A673 (cell line): ENCODE results near the gene DGKD. TPM values are rescaled to one million over a fixed set of nuclear protein-coding genes. Genes with fewer than 3 reads are reported as not detected.

ENCODE experiments used
- BruUV-seq: library from RNA; stranded (reverse); fragments of 400-500 nt; replicated peaks from 2 replicates; lab custom pipeline; 2021; lab: Mats Ljungman, UMichigan
- CTCF ChIA-PET: fragments of 300-600 bp; sonication (Branson Sonifier 250); formaldehyde crosslinking; loops from one replicate; lab custom pipeline; 2022; ENCODE audit warnings: antibody characterized with exemption; lab: Charles Lee
- POLR2A ChIA-PET: fragments of 300-600 bp; sonication (Branson Sonifier 250); formaldehyde crosslinking; loops from one replicate; lab custom pipeline; 2022; ENCODE audit warnings: antibody characterized with exemption; ENCODE audit not compliant: low non-redundant PET; lab: Charles Lee
- DNase-seq: peaks from one replicate; pipeline ENCODE4 v3.0.0-alpha.2; 2015; ENCODE audit warnings: low spot score
- H3K27ac ChIP-seq: fragments of 200-600 bp; sonication (generic); 2 replicates; pipeline ENCODE4 v1.5.1; 2016; ENCODE audit warnings: mixed run types, low read depth, mild to moderate bottlenecking, mixed read lengths, antibody characterized with exemption, low read length; ENCODE audit not compliant: poor library complexity, severe bottlenecking
- H3K27me3 ChIP-seq: fragments of 200-600 bp; sonication (generic); replicated peaks from 2 replicates; pipeline ENCODE4 v1.6.1; 2017; ENCODE audit warnings: mixed run types, low read depth, mild to moderate bottlenecking, mixed read lengths, antibody characterized with exemption, low read length; ENCODE audit not compliant: insufficient read depth, poor library complexity
- H3K36me3 ChIP-seq: fragments of 200-600 bp; sonication (generic); 2 replicates; pipeline ENCODE4 v1.6.1; 2016; ENCODE audit warnings: mixed run types, mild to moderate bottlenecking, mixed read lengths, antibody characterized with exemption, low read length; ENCODE audit not compliant: insufficient read depth, poor library complexity, severe bottlenecking
- H3K4me1 ChIP-seq: fragments of 200-600 bp; sonication (generic); 2 replicates; pipeline ENCODE4 v1.6.1; 2017; ENCODE audit warnings: mixed run types, mild to moderate bottlenecking, mixed read lengths, antibody characterized with exemption, low read length; ENCODE audit not compliant: insufficient read depth, poor library complexity, severe bottlenecking
- H3K4me3 ChIP-seq: fragments of 200-600 bp; sonication (generic); 2 replicates; pipeline ENCODE4 v1.5.1; 2016; ENCODE audit warnings: low read depth, mixed run types, mild to moderate bottlenecking, mixed read lengths, low read length; ENCODE audit not compliant: poor library complexity, severe bottlenecking
- H3K9me3 ChIP-seq: fragments of 200-600 bp; sonication (generic); 2 replicates; pipeline ENCODE4 v1.6.1; 2016; ENCODE audit warnings: mixed run types, low read depth, mild to moderate bottlenecking, mixed read lengths, antibody characterized with exemption, low read length; ENCODE audit not compliant: poor library complexity, severe bottlenecking
- EZH2 ChIP-seq: fragments of 200-600 bp; sonication (generic); IDR thresholded peaks from 2 replicates; pipeline ENCODE4 v1.6.1; 2017; ENCODE audit warnings: borderline replicate concordance, low read depth, mild to moderate bottlenecking, mixed read lengths, antibody characterized with exemption, low read length; ENCODE audit not compliant: poor library complexity, severe bottlenecking
- intact Hi-C: fragments of 100-400 bp; cut with micrococcal nuclease; formaldehyde crosslinking; loops from one replicate; pipeline ENCODE4 v1.10.0; 2022; ENCODE audit not compliant: unreplicated experiment
- total RNA-seq: library from RNA; stranded (reverse); gene quantifications from 2 replicates; pipeline ENCODE4 v1.2.3, GENCODE V29; 2021
- TF ChIP-seq, protein P1 (sequence below): fragments of 300-800, 200-600 bp; sonication (generic); conservative IDR thresholded peaks from 2 replicates; pipeline ENCODE4 v1.5.1; 2017; ENCODE audit warnings: low read depth, mild to moderate bottlenecking, antibody characterized with exemption, low read length, moderate library complexity, mixed read lengths

The DGKD gene
- total RNA-seq, 1 experiment from 2014 or later = 128 TPM

DNA sequence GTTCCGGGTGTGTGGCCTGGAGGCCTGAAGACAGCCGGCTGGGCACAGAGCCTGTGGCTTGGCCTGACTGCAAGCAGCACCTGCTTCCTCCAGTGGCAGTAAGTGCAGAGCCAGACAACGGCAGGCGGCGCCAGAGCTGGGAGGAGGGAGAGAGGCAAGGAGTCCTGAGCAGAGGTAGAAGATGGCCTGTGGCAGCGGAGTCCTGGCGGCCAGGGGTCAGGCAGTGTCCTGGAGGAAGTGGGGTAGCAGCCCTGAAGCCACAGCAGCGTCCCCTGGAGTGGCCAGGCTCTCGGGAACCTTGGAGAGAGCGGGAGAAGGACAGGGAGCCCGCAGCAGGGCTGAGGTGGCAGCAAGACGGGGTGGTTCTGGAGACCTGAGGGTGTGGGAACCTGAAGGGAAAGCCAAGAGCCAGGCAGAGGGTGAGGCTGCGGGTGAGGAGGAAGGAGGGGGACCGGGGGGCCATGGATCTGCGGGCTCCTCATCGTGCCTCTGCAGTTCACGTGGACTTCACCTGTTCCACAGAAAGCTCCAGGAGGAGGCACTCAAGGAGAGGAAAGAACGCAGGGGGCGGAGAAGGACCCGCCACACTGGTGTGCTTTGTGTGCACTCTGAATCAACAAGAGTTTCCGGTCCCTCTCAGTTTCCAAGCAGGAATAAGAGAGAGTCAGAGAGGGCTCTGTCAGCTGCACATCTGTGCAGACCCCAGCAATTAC is 126.4 kb downstream of the DGKD start:
- Histone ChIP-seq H3K36me3 (peaks cover 6% of the 10 kb centered on the region), H3K27ac (no peak overlapping the region), H3K9me3 (no peaks in the 10 kb centered on the region), H3K27me3 (no peaks in the 10 kb centered on the region), H3K4me1 (no peaks in the 10 kb centered on the region), H3K4me3 (no peak overlapping the region)
- intact Hi-C loops = no loop called here
- TF ChIP-seq, protein P1, sequence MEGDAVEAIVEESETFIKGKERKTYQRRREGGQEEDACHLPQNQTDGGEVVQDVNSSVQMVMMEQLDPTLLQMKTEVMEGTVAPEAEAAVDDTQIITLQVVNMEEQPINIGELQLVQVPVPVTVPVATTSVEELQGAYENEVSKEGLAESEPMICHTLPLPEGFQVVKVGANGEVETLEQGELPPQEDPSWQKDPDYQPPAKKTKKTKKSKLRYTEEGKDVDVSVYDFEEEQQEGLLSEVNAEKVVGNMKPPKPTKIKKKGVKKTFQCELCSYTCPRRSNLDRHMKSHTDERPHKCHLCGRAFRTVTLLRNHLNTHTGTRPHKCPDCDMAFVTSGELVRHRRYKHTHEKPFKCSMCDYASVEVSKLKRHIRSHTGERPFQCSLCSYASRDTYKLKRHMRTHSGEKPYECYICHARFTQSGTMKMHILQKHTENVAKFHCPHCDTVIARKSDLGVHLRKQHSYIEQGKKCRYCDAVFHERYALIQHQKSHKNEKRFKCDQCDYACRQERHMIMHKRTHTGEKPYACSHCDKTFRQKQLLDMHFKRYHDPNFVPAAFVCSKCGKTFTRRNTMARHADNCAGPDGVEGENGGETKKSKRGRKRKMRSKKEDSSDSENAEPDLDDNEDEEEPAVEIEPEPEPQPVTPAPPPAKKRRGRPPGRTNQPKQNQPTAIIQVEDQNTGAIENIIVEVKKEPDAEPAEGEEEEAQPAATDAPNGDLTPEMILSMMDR = no peak
- TF ChIP-seq EZH2 = no peak
- ChIA-PET CTCF (no interaction called here), POLR2A (no interaction called here)
- BruUV-seq = no TSS peak
- DNase-seq = no peak

DNA sequence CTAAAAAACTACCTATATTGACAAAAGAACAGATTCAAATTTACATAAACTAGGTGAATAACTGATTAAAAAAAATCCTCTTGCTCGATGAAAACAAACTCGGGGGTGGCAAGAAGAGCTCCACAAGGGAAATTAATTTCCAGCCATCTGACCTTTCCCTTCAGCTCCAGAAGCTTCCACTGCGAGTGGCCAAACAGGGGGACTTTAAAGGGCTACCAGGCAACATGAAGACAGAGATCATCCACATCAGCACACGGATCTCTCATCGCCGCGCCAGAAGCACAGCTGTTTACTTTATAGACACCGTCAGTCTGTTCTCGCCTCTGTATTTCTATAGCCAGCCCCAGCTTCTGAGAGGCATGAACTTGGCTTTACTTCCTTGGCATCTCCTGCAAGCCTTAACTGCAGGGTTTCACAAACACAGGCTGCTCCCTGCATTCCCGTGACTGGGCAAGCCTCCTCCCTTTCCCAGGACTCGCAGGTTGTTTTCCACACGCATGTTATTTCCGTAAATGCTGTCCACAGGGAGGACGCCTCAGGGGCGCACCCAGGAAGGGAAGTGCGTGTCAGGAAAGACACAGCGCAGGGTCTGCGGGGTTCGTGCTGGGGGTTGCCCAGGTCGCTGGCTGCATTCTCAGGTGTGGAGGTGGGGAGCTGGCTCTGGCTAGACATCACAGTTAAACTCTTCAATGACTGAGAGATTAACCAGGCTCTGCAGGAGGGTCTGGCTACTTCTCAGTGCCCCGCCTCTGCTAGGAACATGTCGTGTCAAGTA is 127.3 kb downstream of the DGKD start:
- Histone ChIP-seq H3K27me3 (no peaks in the 10 kb centered on the region), H3K9me3 (no peaks in the 10 kb centered on the region), H3K4me3 (no peak overlapping the region), H3K27ac (no peak overlapping the region), H3K4me1 (no peaks in the 10 kb centered on the region), H3K36me3 (peaks cover 6% of the 10 kb centered on the region)
- ChIA-PET POLR2A (no interaction called here), CTCF (no interaction called here)
- no TSS peak for BruUV-seq
- intact Hi-C loops = no loop called here
- TF ChIP-seq, protein P1 = no peak
- no peak for TF ChIP-seq EZH2
- DNase-seq = no peak

DNA sequence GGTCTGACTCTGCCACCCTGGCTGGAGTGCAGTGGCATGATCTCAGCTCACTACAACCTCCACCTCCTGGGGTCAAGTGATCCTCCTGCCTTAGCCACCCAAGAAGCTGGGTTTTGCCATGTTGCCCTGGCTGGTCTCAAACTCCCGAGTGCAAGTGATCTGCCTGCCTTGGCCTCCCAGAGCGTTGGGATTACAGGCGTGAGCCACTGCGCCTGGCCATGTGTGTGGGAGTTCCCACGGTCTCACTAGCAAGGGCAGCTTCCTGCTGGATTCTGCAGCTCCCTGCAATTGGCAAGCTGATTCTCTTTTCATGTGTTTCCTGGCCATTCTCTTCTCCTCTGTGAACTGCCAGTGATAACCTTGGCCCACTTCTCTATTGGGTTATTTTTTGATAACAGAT is 128.3 kb downstream of the DGKD start:
- no peak for DNase-seq
- ChIA-PET POLR2A (no interaction called here), CTCF (no interaction called here)
- H3K4me1 ChIP-seq = no peaks in the 10 kb centered on the region
- no peaks in the 10 kb centered on the region for H3K27me3 ChIP-seq
- H3K9me3 ChIP-seq = no peaks in the 10 kb centered on the region
- H3K4me3 ChIP-seq = no peak overlapping the region
- H3K36me3 ChIP-seq = peaks cover 4% of the 10 kb centered on the region
- BruUV-seq = no TSS peak
- TF ChIP-seq, protein P1 = no peak
- TF ChIP-seq EZH2 = no peak
- H3K27ac ChIP-seq = no peak overlapping the region
- intact Hi-C loops = no loop called here
